H9 (cell line): ENCODE results near the gene HCRTR1. TPM values are rescaled to one million over a fixed set of nuclear protein-coding genes. Genes with fewer than 3 reads are reported as not detected.

ENCODE experiments used
- DNase-seq: peaks from one replicate; pipeline ENCODE4 v3.0.0-alpha.2; 2017
- H2AFZ ChIP-seq: one replicate; pipeline ENCODE4 v1.6.1; 2013; ENCODE audit warnings: mild to moderate bottlenecking, low read length, control low read depth, moderate library complexity
- H2AK5ac ChIP-seq: 2 replicates; pipeline ENCODE4 v1.6.1; 2013; ENCODE audit warnings: low read length, control low read depth, mixed read lengths; ENCODE audit not compliant: insufficient read length
- H2BK120ac ChIP-seq: one replicate; pipeline ENCODE4 v1.6.1; 2013; ENCODE audit warnings: low read depth, mild to moderate bottlenecking, low read length, control low read depth, inconsistent platforms; ENCODE audit not compliant: poor library complexity, severe bottlenecking
- H2BK12ac ChIP-seq: 2 replicates; pipeline ENCODE4 v1.6.1; 2013; ENCODE audit warnings: low read length, control low read depth, mixed read lengths, low read depth; ENCODE audit not compliant: insufficient read length
- H2BK15ac ChIP-seq: 2 replicates; pipeline ENCODE4 v1.6.1; 2013; ENCODE audit warnings: low read depth, low read length, control low read depth
- H2BK20ac ChIP-seq: one replicate; pipeline ENCODE4 v1.6.1; 2013; ENCODE audit warnings: low read depth, mild to moderate bottlenecking, low read length, control low read depth, inconsistent platforms; ENCODE audit not compliant: poor library complexity, severe bottlenecking
- H2BK5ac ChIP-seq: 2 replicates; pipeline ENCODE4 v1.6.1; 2013; ENCODE audit warnings: low read length, control low read depth, mixed read lengths; ENCODE audit not compliant: insufficient read length
- H3K14ac ChIP-seq: 2 replicates; pipeline ENCODE4 v1.6.1; 2013; ENCODE audit warnings: low read length, control low read depth; ENCODE audit not compliant: insufficient read depth
- H3K18ac ChIP-seq: 2 replicates; pipeline ENCODE4 v1.6.1; 2013; ENCODE audit warnings: low read depth, mild to moderate bottlenecking, mixed read lengths, low read length, control low read depth; ENCODE audit not compliant: insufficient read length
- H3K23ac ChIP-seq: 2 replicates; pipeline ENCODE4 v1.6.1; 2013; ENCODE audit warnings: low read length, control low read depth, mixed read lengths, low read depth; ENCODE audit not compliant: insufficient read length
- H3K23me2 ChIP-seq: 2 replicates; pipeline ENCODE4 v1.6.1; 2013; ENCODE audit warnings: low read depth, mild to moderate bottlenecking, mixed read lengths, low read length, control low read depth; ENCODE audit not compliant: insufficient read length, poor library complexity, severe bottlenecking
- H3K27ac ChIP-seq: 2 replicates; pipeline ENCODE4 v1.5.1; 2013; ENCODE audit warnings: low read length, control low read depth, mixed read lengths, low read depth; ENCODE audit not compliant: insufficient read length
- H3K27me3 ChIP-seq: 2 replicates; pipeline ENCODE4 v1.6.1; 2013; ENCODE audit warnings: low read length, control low read depth, inconsistent platforms; ENCODE audit not compliant: insufficient read depth
- H3K4ac ChIP-seq: 2 replicates; pipeline ENCODE4 v1.6.1; 2013; ENCODE audit warnings: low read depth, mild to moderate bottlenecking, control low read depth, inconsistent platforms, low read length, moderate library complexity
- H3K4me1 ChIP-seq: 2 replicates; pipeline ENCODE4 v1.6.1; 2013; ENCODE audit warnings: low read length, control low read depth, inconsistent platforms; ENCODE audit not compliant: insufficient read depth
- H3K4me2 ChIP-seq: 2 replicates; pipeline ENCODE4 v1.6.1; 2013; ENCODE audit warnings: low read length, control low read depth, mixed read lengths; ENCODE audit not compliant: insufficient read length, insufficient read depth
- H3K56ac ChIP-seq: 2 replicates; pipeline ENCODE4 v1.6.1; 2013; ENCODE audit warnings: low read depth, mild to moderate bottlenecking, mixed read lengths, low read length, control low read depth; ENCODE audit not compliant: insufficient read length
- H3K79me1 ChIP-seq: 2 replicates; pipeline ENCODE4 v1.6.1; 2013; ENCODE audit warnings: low read depth, mild to moderate bottlenecking, moderate library complexity, low read length, control low read depth, inconsistent platforms; ENCODE audit not compliant: insufficient read depth, poor library complexity, severe bottlenecking
- H3K79me2 ChIP-seq: 2 replicates; pipeline ENCODE4 v1.6.1; 2013; ENCODE audit warnings: low read length, control low read depth, inconsistent platforms; ENCODE audit not compliant: insufficient read depth
- H3K9ac ChIP-seq: 2 replicates; pipeline ENCODE4 v1.6.1; 2013; ENCODE audit warnings: low read length, control low read depth, mixed read lengths; ENCODE audit not compliant: insufficient read length; ENCODE audit errors: extremely low read depth
- H3K9me3 ChIP-seq: one replicate; pipeline ENCODE4 v1.6.1; 2013; ENCODE audit warnings: low read depth, low read length, inconsistent platforms; ENCODE audit not compliant: control insufficient read depth
- H3T11ph ChIP-seq: one replicate; pipeline ENCODE4 v1.6.1; 2013; ENCODE audit warnings: mild to moderate bottlenecking, low read length, control low read depth, inconsistent platforms
- H4K20me1 ChIP-seq: one replicate; pipeline ENCODE4 v1.6.1; 2013; ENCODE audit not compliant: control insufficient read depth, insufficient read length, insufficient read depth
- H4K5ac ChIP-seq: 2 replicates; pipeline ENCODE4 v1.6.1; 2013; ENCODE audit warnings: low read depth, mild to moderate bottlenecking, mixed read lengths, low read length, control low read depth; ENCODE audit not compliant: insufficient read length
- H4K8ac ChIP-seq: replicated peaks from 2 replicates; pipeline ENCODE4 v1.6.1; 2013; ENCODE audit warnings: low read length, control low read depth, mixed read lengths, low read depth; ENCODE audit not compliant: insufficient read length
- H4K91ac ChIP-seq: 2 replicates; pipeline ENCODE4 v1.6.1; 2013; ENCODE audit warnings: low read depth, mild to moderate bottlenecking, moderate library complexity, mixed read lengths, low read length, control low read depth; ENCODE audit not compliant: insufficient read length
- H3K27ac Mint-ChIP-seq, 3 experiments: 2 replicates in 2 of 3; 3 replicates in 1 of 3; pipeline ENCODE4 v1.8.0; 2020 to 2021; ENCODE audit warnings: mixed read lengths in 3 of 3, mild to moderate bottlenecking in 1 of 3, moderate library complexity in 1 of 3
- H3K27me3 Mint-ChIP-seq: 2 replicates; pipeline ENCODE4 v1.8.0; 2021; ENCODE audit warnings: low read depth, mild to moderate bottlenecking, moderate library complexity, mixed read lengths
- H3K36me3 Mint-ChIP-seq, 3 experiments: 2 replicates in 2 of 3; 3 replicates in 1 of 3; pipeline ENCODE4 v1.8.0; 2020 to 2021; ENCODE audit warnings: low read depth in 3 of 3, mixed read lengths in 3 of 3; ENCODE audit not compliant: insufficient read depth in 1 of 3
- H3K4me1 Mint-ChIP-seq, 2 experiments: 2 replicates each; pipeline ENCODE4 v1.8.0; 2020; ENCODE audit warnings: mixed read lengths in 2 of 2
- H3K4me3 Mint-ChIP-seq, 2 experiments: 2 replicates in 1 of 2; 3 replicates in 1 of 2; pipeline ENCODE4 v1.8.0; 2020 to 2021; ENCODE audit warnings: mild to moderate bottlenecking in 2 of 2, mixed read lengths in 2 of 2, moderate library complexity in 1 of 2
- H3K9me3 Mint-ChIP-seq, 2 experiments: 2 replicates in 1 of 2; 3 replicates in 1 of 2; pipeline ENCODE4 v1.8.0; 2020; ENCODE audit warnings: mild to moderate bottlenecking in 2 of 2, mixed read lengths in 2 of 2, moderate library complexity in 1 of 2
- WGBS: extraction: QIAGEN DNeasy Blood & Tissue Kit; methylation state at CpG from one replicate; pipeline ENCODE4 v1.1.7; 2013; ENCODE audit warnings: missing lambda C conversion rate, low lambda C conversion rate, mixed read lengths; ENCODE audit not compliant: insufficient read length; ENCODE audit errors: extremely low coverage; 5-methylcytosine and 5-hydroxymethylcytosine counted together
- total RNA-seq: library from RNA; stranded (reverse); gene quantifications from 2 replicates; pipeline ENCODE4 v1.2.1, GENCODE V29; 2021
- TF ChIP-seq, protein P1 (sequence below): fragments of 200-600 bp; sonication (generic); conservative IDR thresholded peaks from 3 replicates; pipeline ENCODE4 v1.8.0; 2021; ENCODE audit warnings: antibody characterized with exemption, mild to moderate bottlenecking

The HCRTR1 gene
- total RNA-seq, 1 experiment from 2014 or later, result not detected

DNA sequence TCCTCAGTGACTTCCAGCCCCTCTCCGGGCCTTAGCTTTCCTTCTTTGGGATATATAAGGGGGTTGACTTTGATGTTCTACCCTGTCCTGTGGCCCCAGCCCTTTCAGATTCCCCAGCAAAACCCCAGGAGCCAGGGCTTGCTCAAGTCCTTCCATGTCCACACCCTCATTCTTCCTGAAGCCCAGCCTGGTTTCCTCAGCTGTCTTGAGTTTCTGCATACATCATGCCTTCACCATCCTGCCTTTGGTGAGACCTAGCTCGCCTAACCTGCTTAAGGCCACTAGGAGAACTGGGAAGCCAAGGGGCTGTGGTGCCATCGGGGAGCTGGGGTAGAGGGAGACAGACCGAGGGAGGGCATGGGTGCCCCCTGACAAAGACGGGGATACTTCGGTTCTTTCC, 44.4 kb downstream of the HCRTR1 start:
- Histone ChIP-seq H2BK15ac (no peak overlapping the region), H3K14ac (no peak overlapping the region), H3K79me2 (no peaks in the 10 kb centered on the region), H4K8ac (no peak overlapping the region), H2BK120ac (no peak overlapping the region), H3K23me2 (no peaks in the 10 kb centered on the region), H3K79me1 (no peaks in the 10 kb centered on the region), H3K27me3 (no peaks in the 10 kb centered on the region), H4K20me1 (peaks cover 4% of the 10 kb centered on the region), H2AK5ac (no peak overlapping the region), H3K4me1 (no peaks in the 10 kb centered on the region; the same call in 1 of the 2 replicates), H4K91ac (no peak overlapping the region), H2BK20ac (no peak overlapping the region), H4K5ac (no peak overlapping the region), H3K18ac (no peak overlapping the region), H3T11ph (no peak overlapping the region), H3K9ac (no peak overlapping the region), H3K9me3 (no peaks in the 10 kb centered on the region), H2BK5ac (no peak overlapping the region), H3K4me2 (no peak overlapping the region), H2BK12ac (no peak overlapping the region), H3K23ac (no peak overlapping the region), H3K4ac (no peak overlapping the region), H3K27ac (no peak overlapping the region), H3K56ac (no peak overlapping the region), H2AFZ (no peak overlapping the region)
- Mint-ChIP-seq H3K9me3 (no peaks in the 10 kb centered on the region; a peak in 1 of 5 replicates), H3K27me3 (peaks cover 4% of the 10 kb centered on the region), H3K4me1 (peaks cover 9 to 13% of the 10 kb centered on the region in 2 experiments), H3K4me3 (no peak overlapping the region), H3K27ac (peak overlapping the region in 1 of 3 experiments; percentile 70; a peak in 1 of 7 replicates), H3K36me3 (no peaks in the 10 kb centered on the region)
- no peak for DNase-seq
- WGBS, result no CpG with 5 or more reads among the region's 6 CpGs
- TF ChIP-seq, protein P1, sequence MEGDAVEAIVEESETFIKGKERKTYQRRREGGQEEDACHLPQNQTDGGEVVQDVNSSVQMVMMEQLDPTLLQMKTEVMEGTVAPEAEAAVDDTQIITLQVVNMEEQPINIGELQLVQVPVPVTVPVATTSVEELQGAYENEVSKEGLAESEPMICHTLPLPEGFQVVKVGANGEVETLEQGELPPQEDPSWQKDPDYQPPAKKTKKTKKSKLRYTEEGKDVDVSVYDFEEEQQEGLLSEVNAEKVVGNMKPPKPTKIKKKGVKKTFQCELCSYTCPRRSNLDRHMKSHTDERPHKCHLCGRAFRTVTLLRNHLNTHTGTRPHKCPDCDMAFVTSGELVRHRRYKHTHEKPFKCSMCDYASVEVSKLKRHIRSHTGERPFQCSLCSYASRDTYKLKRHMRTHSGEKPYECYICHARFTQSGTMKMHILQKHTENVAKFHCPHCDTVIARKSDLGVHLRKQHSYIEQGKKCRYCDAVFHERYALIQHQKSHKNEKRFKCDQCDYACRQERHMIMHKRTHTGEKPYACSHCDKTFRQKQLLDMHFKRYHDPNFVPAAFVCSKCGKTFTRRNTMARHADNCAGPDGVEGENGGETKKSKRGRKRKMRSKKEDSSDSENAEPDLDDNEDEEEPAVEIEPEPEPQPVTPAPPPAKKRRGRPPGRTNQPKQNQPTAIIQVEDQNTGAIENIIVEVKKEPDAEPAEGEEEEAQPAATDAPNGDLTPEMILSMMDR, result no peak
